ENCODE results near the gene MUCL3.
"Not testable (repeated sequence)": the region's sequence is repeated elsewhere in the genome, so short reads cannot be mapped to it uniquely, and the experiment has no call there.

Gene MUCL3

GRCh38 chr6:30942338-30943060 lies 1.7 kb downstream of the MUCL3 start:
- no peak for DNase-seq

DNA sequence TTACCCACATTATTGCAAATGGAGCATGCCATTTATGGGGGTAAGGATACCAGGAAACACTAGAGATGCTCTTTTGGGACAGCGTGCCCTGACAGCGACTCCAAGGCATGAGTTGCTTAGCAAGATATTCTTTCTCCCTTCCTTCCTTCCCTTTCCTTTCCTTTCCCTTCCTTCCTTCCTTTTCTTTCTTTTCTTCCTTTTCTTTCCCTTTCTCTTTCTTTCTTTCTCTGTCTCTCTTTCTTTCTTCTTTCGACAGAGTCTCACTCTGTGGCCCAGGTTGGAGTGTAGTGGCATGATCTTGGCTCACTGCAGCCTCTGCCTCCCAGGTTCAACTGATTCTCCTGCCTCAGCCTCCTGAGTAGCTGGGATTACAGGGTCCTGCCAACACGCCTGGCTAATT lies 3.3 kb downstream of the MUCL3 start:
- DNase-seq: no peak

GRCh38 chr6:30945281-30945680 lies 4.5 kb downstream of the MUCL3 start:
- no peak for DNase-seq

- no peak for DNase-seq
These were observed 6.5 kb downstream of the MUCL3 start for GRCh38 chr6:30947231-30947630.

GRCh38 chr6:30948811-30949210 lies 8.0 kb downstream of the MUCL3 start:
- DNase-seq: no peak

DNA sequence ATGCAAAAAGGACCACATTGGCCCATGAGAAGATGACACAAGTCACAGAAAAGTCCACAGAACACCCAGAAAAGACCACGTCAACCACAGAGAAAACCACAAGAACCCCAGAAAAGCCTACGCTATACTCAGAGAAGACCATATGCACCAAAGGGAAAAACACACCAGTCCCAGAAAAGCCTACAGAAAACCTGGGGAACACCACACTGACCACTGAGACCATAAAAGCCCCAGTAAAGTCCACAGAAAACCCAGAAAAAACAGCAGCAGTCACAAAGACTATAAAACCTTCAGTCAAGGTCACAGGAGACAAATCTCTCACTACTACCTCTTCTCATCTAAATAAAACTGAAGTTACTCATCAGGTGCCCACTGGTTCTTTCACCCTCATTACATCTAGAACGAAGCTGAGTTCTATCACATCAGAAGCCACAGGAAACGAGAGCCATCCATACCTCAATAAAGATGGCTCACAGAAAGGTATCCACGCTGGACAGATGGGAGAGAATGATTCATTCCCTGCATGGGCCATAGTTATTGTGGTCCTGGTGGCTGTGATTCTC lies 11.2 kb downstream of the MUCL3 start:
- DNase-seq: no peak

DNA sequence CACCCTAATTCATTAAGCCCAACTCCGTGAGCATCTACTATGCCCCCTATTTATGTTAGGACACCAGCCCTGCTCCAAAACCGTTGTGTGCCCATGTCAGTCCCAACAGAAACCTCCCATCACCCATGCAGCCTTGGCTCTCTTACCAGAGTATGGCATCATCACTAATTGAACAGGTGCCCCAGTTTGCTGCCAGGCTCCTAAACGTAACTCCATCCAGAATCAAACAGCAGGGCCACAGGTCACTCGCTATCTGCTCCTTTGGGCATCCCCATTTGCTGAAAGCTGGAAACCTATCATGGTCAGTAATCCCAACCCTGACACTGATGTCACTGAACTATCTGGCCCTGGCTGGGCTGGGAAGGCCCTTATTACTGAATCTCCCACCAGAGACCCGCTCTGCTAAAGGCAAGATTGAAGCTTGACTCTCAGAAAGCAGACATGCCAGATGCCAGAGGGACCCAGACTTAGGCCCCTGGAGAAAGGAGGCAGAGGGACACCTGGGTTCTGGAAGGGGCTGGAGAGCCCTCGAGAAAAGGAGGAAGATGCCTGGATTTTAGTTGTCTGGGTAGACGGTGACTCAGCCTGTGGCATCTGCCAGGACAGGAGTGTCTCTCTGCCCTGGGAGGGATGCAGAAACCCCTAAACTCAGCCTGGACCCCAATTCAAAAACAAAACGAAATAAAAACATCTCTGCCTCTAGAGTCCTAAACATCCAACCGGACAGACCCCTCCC lies 14.0 kb downstream of the MUCL3 start:
- no peak for DNase-seq

DNA sequence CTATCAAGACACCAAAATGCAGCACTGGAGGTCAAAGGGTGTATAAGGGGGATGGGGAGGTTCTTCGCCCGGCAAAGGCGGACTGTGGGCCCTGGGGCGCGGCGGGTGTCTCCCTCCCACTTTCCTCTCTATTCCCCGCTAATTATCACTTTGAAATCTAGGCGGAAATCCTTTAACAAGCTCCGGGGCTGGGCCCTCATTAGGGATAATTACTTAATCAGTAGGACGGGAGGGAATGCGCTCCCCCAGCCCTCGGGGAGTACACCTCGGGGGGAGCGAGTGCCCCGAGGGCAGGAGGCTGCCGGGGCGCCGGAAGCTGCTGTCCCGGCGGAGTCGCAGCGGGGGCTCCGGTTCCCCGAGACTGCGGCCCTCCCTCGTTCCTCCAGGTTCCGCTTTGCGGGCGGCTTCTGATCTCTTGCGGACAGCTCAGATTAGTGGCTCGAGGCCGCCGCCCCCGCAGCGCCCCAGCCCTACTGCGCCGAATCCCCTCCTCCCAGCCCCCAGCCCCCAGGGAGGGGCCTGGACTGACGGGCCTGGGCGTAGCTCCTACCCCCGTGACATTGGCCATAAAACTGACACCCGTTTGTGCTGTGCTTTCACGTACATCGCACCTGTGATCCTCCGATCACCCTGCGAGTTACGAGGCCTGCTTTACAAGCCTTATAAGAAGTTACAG lies 14.7 kb downstream of the MUCL3 start:
- no peak for DNase-seq

- no peak for DNase-seq
These were observed 16.9 kb downstream of the MUCL3 start for GRCh38 chr6:30957716-30958115.

DNA sequence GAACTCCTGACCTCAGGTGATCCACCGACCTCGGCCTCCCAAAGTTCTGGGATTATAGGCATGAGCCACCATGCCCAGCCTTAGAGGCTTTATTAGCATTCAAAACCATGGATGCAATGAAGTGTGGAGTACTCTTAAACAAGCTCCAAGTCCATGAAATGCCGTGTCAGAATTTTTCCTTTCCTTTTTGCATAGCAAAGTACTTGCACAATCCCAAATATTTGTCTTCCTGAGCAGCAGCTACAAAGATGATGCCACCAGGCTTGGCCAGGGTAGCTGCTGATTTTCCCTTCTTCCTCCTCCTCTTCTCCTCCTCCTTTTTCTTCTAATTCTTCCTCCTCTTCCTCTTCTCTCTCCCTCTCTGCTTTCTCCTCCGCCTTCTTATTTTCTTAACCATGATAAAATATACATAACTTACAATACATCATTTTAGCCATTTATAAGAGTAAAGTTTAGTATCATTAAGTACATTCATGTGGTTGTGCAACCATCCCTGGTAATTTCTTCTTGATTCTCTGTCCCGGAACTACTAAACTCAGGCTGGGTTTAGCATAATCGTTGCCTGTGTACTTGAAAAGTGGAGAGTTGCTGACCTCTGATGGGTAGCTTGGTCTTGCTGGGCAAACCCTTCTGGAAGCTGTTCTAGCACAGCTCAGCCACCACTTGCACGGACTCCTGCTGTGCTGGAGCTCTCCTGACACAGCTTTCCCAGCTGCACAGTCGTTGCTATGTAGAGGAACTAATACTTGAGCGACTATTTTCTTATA lies 20.3 kb downstream of the MUCL3 start:
- no peak for DNase-seq

- no peak for DNase-seq
These were observed 21.9 kb downstream of the MUCL3 start for GRCh38 chr6:30962716-30963115.

DNA sequence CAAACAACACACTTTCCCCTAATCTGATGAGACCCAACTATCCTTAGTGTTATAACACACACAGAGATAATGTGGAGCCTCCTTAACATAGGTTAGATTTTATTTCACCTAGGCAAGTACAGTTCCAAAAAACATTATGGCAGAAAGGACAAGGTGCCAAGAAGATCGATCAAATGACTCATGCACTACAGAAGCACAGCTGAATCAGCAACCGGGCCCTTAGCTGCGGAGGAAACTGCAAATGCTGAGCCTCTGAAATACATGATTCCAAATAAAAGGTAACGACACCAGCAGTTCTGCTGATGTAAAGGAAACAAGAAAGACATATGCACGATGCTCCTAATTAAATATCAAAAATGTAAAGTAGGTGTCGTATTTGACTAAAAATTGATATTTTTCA lies 22.9 kb downstream of the MUCL3 start:
- no peak for DNase-seq

- DNase-seq: no peak
These were observed 23.3 kb downstream of the MUCL3 start for GRCh38 chr6:30964075-30964474.

DNA sequence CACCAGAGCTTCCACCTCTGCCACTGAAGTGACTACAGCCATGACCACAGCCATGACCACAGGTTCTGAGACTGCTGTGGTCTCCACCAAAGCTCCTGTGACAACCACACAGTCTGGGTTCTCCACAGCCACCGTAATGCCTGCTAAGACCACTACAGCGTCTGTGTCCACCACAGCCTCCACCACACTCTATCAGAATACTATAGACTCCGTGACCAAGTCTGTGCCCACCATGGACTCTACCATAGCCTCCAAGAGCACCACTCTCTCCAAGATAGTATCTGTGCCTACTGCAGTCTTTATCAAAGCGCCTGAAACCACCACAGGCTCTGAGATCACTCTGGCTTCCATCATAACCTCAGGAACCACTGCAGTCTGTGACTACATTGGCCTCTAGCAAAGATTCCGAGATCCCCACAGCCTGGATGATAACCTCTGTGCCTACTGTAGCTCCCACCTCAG lies 24.4 kb downstream of the MUCL3 start:
- no peak for DNase-seq

DNA sequence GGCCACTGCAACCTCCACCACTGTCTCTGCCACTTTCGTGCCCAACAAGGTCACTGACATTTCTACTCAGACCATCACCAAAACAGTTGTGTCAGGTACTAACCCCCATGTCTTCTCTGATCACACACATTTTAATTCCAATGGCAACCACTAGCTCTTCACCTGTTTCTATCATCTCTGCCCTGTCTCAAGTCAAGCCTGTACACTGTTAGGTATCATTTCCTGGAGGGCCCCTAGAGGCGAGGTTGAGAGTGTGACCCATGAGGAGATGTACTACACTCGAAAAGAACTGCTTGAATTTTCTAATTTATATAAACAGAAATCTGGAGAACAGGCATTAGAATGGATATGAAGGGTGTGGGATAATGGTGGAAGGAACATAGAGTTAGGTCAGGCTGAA lies 25.4 kb downstream of the MUCL3 start:
- no peak for DNase-seq

DNA sequence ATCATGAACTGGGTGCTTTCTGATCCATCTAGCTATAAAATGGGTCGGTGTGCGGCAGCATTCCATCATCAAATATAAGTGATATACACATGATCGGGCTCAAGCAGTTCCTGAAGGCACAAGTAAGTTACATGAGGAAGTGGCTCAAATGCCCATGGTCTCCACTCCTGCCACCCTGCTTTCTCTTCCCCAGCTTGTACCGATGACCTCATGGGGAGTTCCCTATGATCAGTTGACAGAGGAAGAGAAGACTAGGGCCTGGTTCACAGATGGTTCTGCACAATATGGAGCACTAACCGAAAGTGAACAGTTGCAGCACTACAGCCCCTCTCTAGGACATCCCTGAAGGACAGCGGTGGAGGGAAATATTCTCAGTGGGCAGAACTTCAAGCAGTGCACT lies 28.4 kb downstream of the MUCL3 start:
- not testable (repeated sequence) for DNase-seq

- no peak for DNase-seq
These were observed 30.2 kb downstream of the MUCL3 start for GRCh38 chr6:30970946-30971345.

- no peak for DNase-seq
These were observed 32.0 kb downstream of the MUCL3 start for GRCh38 chr6:30972816-30973215.

DNA sequence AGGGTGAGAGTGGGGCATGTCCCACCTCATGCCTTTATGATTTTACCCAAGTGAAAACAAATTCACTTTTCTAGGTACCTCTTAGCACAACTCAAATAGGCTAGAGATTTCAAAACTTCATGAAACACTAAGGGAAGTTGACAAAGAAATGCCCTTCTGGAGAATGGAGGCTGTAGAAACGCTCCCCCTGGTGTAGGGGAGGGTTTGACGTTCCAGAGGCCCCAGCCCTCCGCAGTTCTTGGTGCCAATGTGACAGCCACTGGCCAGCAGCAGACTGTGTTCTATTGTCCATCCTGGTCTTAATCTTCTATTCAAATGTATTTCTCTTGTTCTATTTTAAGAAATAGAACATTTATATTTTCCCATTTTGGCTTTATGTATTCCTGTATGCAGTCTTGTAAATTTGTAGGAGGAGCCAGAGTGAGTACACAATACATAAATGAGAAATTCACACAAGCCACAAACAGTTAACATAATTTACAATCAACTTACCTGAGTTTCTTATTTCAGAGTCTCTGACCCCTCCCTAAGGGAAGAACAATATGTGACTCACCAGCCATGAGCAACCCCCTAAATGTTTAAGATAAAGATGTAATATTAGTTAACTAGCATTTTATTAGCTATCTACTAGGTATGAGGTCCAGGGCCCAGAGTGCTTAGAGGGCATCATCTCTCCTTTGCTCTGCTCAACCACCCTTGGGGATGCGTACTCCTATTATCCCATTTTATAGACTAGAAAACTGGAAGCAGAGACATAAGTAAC lies 33.9 kb downstream of the MUCL3 start:
- no peak for DNase-seq

- DNase-seq: no peak
These were observed 38.4 kb downstream of the MUCL3 start for GRCh38 chr6:30979141-30979540.

- no peak for DNase-seq
These were observed 38.9 kb downstream of the MUCL3 start for GRCh38 chr6:30979690-30980089.

Measured in NCI-H345 (cell line).